Measurements from ENCODE around the gene NFATC1.

Gene NFATC1

GRCh38 chr18:79441420-79441819 is 45.7 kb downstream of the NFATC1 start:
- no peak for DNase-seq (ENCODE audit: low read depth)

GRCh38 chr18:79442508-79443221 is 46.9 kb downstream of the NFATC1 start:
- no peak for DNase-seq (ENCODE audit: low read depth)

- no peak for DNase-seq (ENCODE audit: low read depth)
Measured at GRCh38 chr18:79445221-79445620, 49.5 kb downstream of the NFATC1 start.

GRCh38 chr18:79445696-79446561 is 50.2 kb downstream of the NFATC1 start:
- no peak for DNase-seq (ENCODE audit: low read depth)

GRCh38 chr18:79446931-79447330 is 51.2 kb downstream of the NFATC1 start:
- DNase-seq (ENCODE audit: low read depth) = no peak

GRCh38 chr18:79447703-79448367 is 52.1 kb downstream of the NFATC1 start:
- no peak for DNase-seq (ENCODE audit: low read depth)

- DNase-seq (ENCODE audit: low read depth) = no peak
Measured at GRCh38 chr18:79448621-79449020, 52.9 kb downstream of the NFATC1 start.

GRCh38 chr18:79449551-79450288 is 54.0 kb downstream of the NFATC1 start:
- no peak for DNase-seq (ENCODE audit: low read depth)

- DNase-seq (ENCODE audit: low read depth) = no peak
Measured at GRCh38 chr18:79450289-79451080, 54.8 kb downstream of the NFATC1 start.

- no peak for DNase-seq (ENCODE audit: low read depth)
Measured at GRCh38 chr18:79451237-79452125, 55.8 kb downstream of the NFATC1 start.

- no peak for DNase-seq (ENCODE audit: low read depth)
Measured at GRCh38 chr18:79452190-79452990, 56.7 kb downstream of the NFATC1 start.

- no peak for DNase-seq (ENCODE audit: low read depth)
Measured at GRCh38 chr18:79452991-79453645, 57.4 kb downstream of the NFATC1 start.

GRCh38 chr18:79453816-79454735 is 58.3 kb downstream of the NFATC1 start:
- DNase-seq (ENCODE audit: low read depth) = no peak

GRCh38 chr18:79455261-79455660 is 59.5 kb downstream of the NFATC1 start:
- no peak for DNase-seq (ENCODE audit: low read depth)

- no peak for DNase-seq (ENCODE audit: low read depth)
Measured at GRCh38 chr18:79456105-79456980, 60.6 kb downstream of the NFATC1 start.

- no peak for DNase-seq (ENCODE audit: low read depth)
Measured at GRCh38 chr18:79457239-79457638, 61.5 kb downstream of the NFATC1 start.

- DNase-seq (ENCODE audit: low read depth) = no peak
Measured at GRCh38 chr18:79457652-79458051, 61.9 kb downstream of the NFATC1 start.
